Measurements from ENCODE around the gene SEMA4A. TPM values are rescaled to one million over a fixed set of nuclear protein-coding genes. Genes with fewer than 3 reads are reported as not detected.

SEMA4A gene
- total RNA-seq, 1 donor from 2014 or later: 7.0 TPM

DNA sequence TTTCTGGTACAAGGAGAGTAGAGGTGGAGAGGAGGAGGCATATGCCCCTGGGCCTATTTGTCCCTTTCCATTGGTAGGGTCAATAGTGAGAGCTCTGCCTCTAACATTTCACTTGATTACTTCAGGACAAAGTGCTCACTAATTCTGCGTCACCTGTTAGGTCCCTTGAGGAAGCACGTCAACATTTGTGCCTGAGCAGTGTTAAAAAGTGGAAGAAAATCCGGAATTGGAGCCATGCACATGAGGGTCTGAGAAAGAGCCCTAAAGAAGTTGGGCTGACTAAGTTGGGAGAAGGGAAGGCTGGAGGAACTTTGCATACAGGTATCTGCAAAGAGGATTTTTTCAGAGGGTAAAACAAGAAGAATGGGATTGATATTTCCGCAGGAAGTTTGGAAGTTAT, 42.5 kb downstream of the SEMA4A start:
- H3K27me3 Mint-ChIP-seq: no peaks in the 10 kb centered on the region
- no peak overlapping the region for H3K4me3 Mint-ChIP-seq
- ChIA-PET CTCF (interaction anchor here (0.6 kb wide), 1 partner anchor 30 kb away, joined by 3 read pairs; no protein-coding TSS in a partner anchor), POLR2A (interaction anchor here (3.6 kb wide), 1 partner anchor 17 kb away, joined by 47 read pairs; the partner anchor contains the start of gene PMF1)
- no peaks in the 10 kb centered on the region for H3K9me3 Mint-ChIP-seq
- intact Hi-C loops (cut with micrococcal nuclease): no loop called here
- ATAC-seq (ENCODE audit: low read depth) (no peak), DNase-seq (no peak)
- no peak overlapping the region for H3K27ac Mint-ChIP-seq
- TF ChIP-seq, protein P1, sequence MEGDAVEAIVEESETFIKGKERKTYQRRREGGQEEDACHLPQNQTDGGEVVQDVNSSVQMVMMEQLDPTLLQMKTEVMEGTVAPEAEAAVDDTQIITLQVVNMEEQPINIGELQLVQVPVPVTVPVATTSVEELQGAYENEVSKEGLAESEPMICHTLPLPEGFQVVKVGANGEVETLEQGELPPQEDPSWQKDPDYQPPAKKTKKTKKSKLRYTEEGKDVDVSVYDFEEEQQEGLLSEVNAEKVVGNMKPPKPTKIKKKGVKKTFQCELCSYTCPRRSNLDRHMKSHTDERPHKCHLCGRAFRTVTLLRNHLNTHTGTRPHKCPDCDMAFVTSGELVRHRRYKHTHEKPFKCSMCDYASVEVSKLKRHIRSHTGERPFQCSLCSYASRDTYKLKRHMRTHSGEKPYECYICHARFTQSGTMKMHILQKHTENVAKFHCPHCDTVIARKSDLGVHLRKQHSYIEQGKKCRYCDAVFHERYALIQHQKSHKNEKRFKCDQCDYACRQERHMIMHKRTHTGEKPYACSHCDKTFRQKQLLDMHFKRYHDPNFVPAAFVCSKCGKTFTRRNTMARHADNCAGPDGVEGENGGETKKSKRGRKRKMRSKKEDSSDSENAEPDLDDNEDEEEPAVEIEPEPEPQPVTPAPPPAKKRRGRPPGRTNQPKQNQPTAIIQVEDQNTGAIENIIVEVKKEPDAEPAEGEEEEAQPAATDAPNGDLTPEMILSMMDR (IDR thresholded peaks at IDR 0.05): no peak
- H3K4me1 Mint-ChIP-seq: peaks cover 56% of the 10 kb centered on the region
- peaks cover 41% of the 10 kb centered on the region for H3K36me3 Mint-ChIP-seq (ENCODE audit: low read depth)

- Mint-ChIP-seq H3K27ac (no peak overlapping the region), H3K4me1 (peaks cover 56% of the 10 kb centered on the region), H3K27me3 (no peaks in the 10 kb centered on the region), H3K4me3 (no peak overlapping the region), H3K36me3 (ENCODE audit: low read depth) (peaks cover 41% of the 10 kb centered on the region), H3K9me3 (no peaks in the 10 kb centered on the region)
- intact Hi-C loops (cut with micrococcal nuclease): no loop called here
- TF ChIP-seq, protein P1 (IDR thresholded peaks at IDR 0.05): no peak
- ChIA-PET CTCF (interaction anchor here (0.6 to 1.4 kb wide), 2 partner anchors 29 to 30 kb away, joined by 3 read pairs; no protein-coding TSS in a partner anchor), POLR2A (interaction anchor here (3.6 kb wide), 1 partner anchor 16 kb away, joined by 47 read pairs; the partner anchor contains the start of gene PMF1)
- ATAC-seq (ENCODE audit: low read depth) (no peak), DNase-seq (no peak)
Observed at GRCh38 chr1:156196445-156196844, 43.1 kb downstream of the SEMA4A start.

DNA sequence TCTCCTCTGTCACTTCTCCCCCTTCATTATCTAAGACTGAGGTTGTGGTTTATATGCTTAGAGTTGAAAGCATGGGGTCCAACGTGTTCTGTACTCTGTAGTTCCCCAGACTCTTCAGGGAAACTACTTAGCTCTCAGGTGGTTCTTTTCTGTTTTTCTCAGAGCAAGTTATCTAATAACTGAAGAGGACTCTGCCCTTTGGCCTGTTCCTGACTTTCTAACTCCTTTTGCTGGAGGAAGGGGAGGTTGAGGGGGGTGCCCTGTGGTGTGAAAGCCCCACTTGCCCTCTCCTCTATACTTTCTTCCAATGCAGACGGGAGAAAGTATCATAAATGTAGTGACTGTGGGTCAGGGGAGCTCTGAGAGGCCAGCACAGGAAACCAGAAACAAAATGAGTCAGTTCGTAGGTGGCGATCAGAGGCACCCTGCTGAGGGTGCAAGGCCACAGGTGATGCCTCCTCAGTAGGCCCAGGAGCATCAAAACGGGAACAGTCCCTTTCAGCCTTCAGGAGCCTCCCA, 45.5 kb downstream of the SEMA4A start:
- H3K4me1 Mint-ChIP-seq: peaks cover 46% of the 10 kb centered on the region
- no peak for DNase-seq
- ATAC-seq (ENCODE audit: low read depth): no peak

DNA sequence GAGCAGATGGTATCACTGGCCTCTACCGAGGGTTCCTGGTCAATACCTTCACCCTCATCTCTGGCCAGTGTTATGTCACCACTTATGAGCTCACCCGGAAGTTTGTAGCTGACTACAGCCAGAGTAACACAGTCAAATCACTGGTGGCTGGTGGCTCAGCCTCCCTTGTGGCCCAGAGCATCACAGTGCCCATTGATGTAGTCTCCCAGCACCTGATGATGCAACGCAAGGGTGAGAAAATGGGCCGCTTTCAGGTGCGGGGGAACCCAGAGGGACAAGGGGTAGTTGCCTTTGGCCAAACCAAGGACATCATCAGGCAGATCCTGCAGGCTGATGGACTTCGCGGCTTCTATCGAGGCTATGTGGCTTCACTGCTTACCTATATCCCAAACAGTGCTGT, 46.7 kb downstream of the SEMA4A start:
- H3K4me1 Mint-ChIP-seq: peaks cover 35% of the 10 kb centered on the region
- no peak for ATAC-seq (ENCODE audit: low read depth)
- intact Hi-C loops (cut with micrococcal nuclease): no loop called here

More for the DNA sequence above, 45.5 kb downstream of the SEMA4A start:
- no peaks in the 10 kb centered on the region for H3K9me3 Mint-ChIP-seq
- intact Hi-C loops (cut with micrococcal nuclease): no loop called here
- ChIA-PET POLR2A (interaction anchor here (2.7 kb wide), 1 partner anchor 14 kb away, joined by 10 read pairs; the partner anchor contains the start of gene PMF1), CTCF (no interaction called here)
- H3K4me3 Mint-ChIP-seq: no peak overlapping the region
- H3K36me3 Mint-ChIP-seq (ENCODE audit: low read depth): peaks cover 36% of the 10 kb centered on the region
- no peak overlapping the region for H3K27ac Mint-ChIP-seq
- TF ChIP-seq, protein P1 (IDR thresholded peaks at IDR 0.05): no peak
- no peaks in the 10 kb centered on the region for H3K27me3 Mint-ChIP-seq

GRCh38 chr1:156203331-156203730, 49.9 kb downstream of the SEMA4A start:
- peaks cover 36% of the 10 kb centered on the region for H3K36me3 Mint-ChIP-seq (ENCODE audit: low read depth)
- CTCF ChIA-PET: no interaction called here
- POLR2A ChIA-PET: interaction anchor here (0.7 to 1.5 kb wide), 2 partner anchors 10 to 14 kb away, joined by 3 to 5 read pairs; partner anchors contain the start of gene PMF1
- no peak overlapping the region for H3K27ac Mint-ChIP-seq
- no peaks in the 10 kb centered on the region for H3K27me3 Mint-ChIP-seq
- H3K4me3 Mint-ChIP-seq: no peak overlapping the region
- intact Hi-C loops (cut with micrococcal nuclease): no loop called here
- ATAC-seq (ENCODE audit: low read depth): no peak
- no peak for DNase-seq
- no peaks in the 10 kb centered on the region for H3K9me3 Mint-ChIP-seq
- TF ChIP-seq, protein P1 (IDR thresholded peaks at IDR 0.05): no peak
- peaks cover 20% of the 10 kb centered on the region for H3K4me1 Mint-ChIP-seq

More for the DNA sequence above, 46.7 kb downstream of the SEMA4A start:
- Mint-ChIP-seq H3K9me3 (no peaks in the 10 kb centered on the region), H3K27me3 (no peaks in the 10 kb centered on the region), H3K27ac (no peak overlapping the region), H3K4me3 (no peak overlapping the region), H3K36me3 (ENCODE audit: low read depth) (peaks cover 35% of the 10 kb centered on the region)
- ChIA-PET CTCF (no interaction called here), POLR2A (interaction anchor here (0.6 to 2.7 kb wide), 3 partner anchors 13 to 52 kb away, joined by 4 to 10 read pairs (median 9); partner anchors contain the start of gene PMF1)
- DNase-seq: no peak
- TF ChIP-seq, protein P1 (IDR thresholded peaks at IDR 0.05): no peak
